ENCODE measurements around the gene TRNT1. TPM values are rescaled to one million over a fixed set of nuclear protein-coding genes. Genes with fewer than 3 reads are reported as not detected.

The TRNT1 gene
- total and polyA plus RNA-seq, 2 of the 8 experiments (the other 6 are each of a cell fraction or from before 2014, with no cell fraction given) = 7.2 to 33.1 TPM

DNA sequence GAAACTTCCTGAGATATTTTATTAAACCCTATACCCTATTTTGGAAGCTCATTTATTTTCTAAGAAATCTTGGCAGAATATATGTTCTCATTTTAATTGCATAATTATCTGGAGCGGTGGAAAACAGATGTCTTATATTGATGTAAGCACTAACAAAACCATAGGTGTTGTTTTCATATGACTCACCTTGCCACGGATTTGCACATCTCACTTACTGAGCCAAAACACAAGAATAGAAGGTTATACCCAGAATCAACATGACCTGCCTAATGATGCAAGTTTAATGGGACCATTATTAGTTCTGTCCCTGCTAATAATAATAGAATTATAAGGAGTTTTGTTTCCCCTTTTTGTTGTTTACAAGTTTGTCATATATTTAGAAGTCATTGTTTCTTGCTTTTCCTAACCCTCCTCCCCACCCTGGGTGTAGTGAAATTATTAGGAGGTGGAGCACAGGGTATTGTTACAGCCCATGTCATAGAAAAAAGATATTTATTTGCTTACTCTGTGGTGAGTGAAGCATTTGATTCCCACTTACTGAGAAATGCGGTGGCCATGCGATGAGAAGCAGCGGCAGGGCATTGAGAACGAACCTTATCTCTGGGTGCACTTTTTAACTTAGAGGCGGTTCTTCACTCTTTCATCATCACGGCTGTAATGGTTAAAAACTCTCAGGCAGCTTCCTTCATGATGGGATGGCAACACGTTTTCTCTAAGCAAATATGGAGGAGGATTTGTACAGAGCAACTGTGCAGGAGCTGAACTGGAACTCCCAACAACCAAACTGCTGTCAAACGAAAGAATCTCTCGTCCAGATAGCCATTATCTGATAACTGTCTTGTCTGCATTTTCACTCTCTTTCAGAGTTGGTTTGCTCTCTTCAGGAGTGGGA lies 17.1 kb upstream of the TRNT1 start:
- Histone ChIP-seq H2BK12ac (ENCODE audit: low read depth, low read length) (no peak overlapping the region), H2AFZ (ENCODE audit: low read length) (peak overlapping the region; percentile 55), H3K79me2 (ENCODE audit: control insufficient read depth in 1 of 2, insufficient read depth in 2 of 2, low read length in 2 of 2) (no peaks in the 10 kb centered on the region), H4K20me1 (replicated peaks in 1 of 2; ENCODE audit: control insufficient read depth in 1 of 2, insufficient read depth in 2 of 2, low read length in 2 of 2) (no peaks in the 10 kb centered on the region), H3K9me3 (ENCODE audit: insufficient read depth in 2 of 2, low read depth in 1 of 2, low read length in 1 of 2) (no peaks in the 10 kb centered on the region), H3K36me3 (ENCODE audit: control insufficient read depth in 2 of 4, insufficient read depth in 4 of 4, low read length in 3 of 4) (no peaks in the 10 kb centered on the region), H2BK20ac (ENCODE audit: low read length) (no peak overlapping the region), H2BK5ac (ENCODE audit: low read depth, low read length) (no peak overlapping the region), H3K27me3 (replicated peaks in 1 of 4; ENCODE audit: control insufficient read depth in 3 of 4, extremely low read depth in 1 of 4, insufficient read depth in 3 of 4, low read length in 3 of 4) (no peaks in the 10 kb centered on the region), H4K8ac (ENCODE audit: extremely low read depth, insufficient read depth, low read length) (no peak overlapping the region), H3K79me1 (ENCODE audit: low read depth, low read length) (no peaks in the 10 kb centered on the region), H2AK5ac (ENCODE audit: low read depth, low read length) (no peak overlapping the region), H3K4me1 (replicated peaks in 1 of 4; ENCODE audit: control insufficient read depth in 3 of 4, insufficient read depth in 4 of 4, low read length in 3 of 4) (peaks cover 0 to 6% (median 6%) of the 10 kb centered on the region in 4 experiments; a peak in 5 of 7 replicates), H3K23me2 (ENCODE audit: low read depth, low read length) (no peaks in the 10 kb centered on the region), H3K9ac (replicated peaks in 1 of 4; ENCODE audit: extremely low read depth in 1 of 4, low read depth in 3 of 4, low read length in 3 of 4) (no peak overlapping the region), H4K5ac (ENCODE audit: insufficient read length, low read depth, low read length) (no peak overlapping the region), H2BK15ac (ENCODE audit: low read length) (no peak overlapping the region), H3K56ac (replicated peaks; ENCODE audit: insufficient read length, low read depth, low read length) (no peak overlapping the region), H3K4me2 (ENCODE audit: insufficient read depth in 1 of 2, low read depth in 2 of 2, low read length in 2 of 2) (peak overlapping the region in 1 of 2 experiments; percentile 52; a peak in 1 of 4 replicates), H4K91ac (replicated peaks; ENCODE audit: insufficient read length, low read length) (no peak overlapping the region), H3K4me3 (ENCODE audit: extremely low read depth in 1 of 4, insufficient read depth in 2 of 4, low read depth in 3 of 4, low read length in 4 of 4) (no peak overlapping the region), H3K23ac (ENCODE audit: insufficient read length) (no peak overlapping the region), H2BK120ac (replicated peaks; ENCODE audit: low read depth, low read length) (no peak overlapping the region), H3K4ac (replicated peaks; ENCODE audit: insufficient read length, low read depth, low read length) (no peak overlapping the region), H3K27ac (ENCODE audit: low read depth, low read length) (peak overlapping the region; percentile 62; the same call in 1 of the 2 replicates), H3K18ac (ENCODE audit: extremely low read depth, low read length) (no peak overlapping the region), H3K14ac (ENCODE audit: insufficient read length) (no peak overlapping the region)
- DNase-seq (ENCODE audit: low read depth in 1 of 2, low spot score in 2 of 2) = no peak
- FAIRE-seq = no peak
- 79% methylated on average over 11 of the region's 11 CpGs; no CpG with 5 or more reads in 1 of the 2 experiments for WGBS, 2 experiments (ENCODE audit: extremely low coverage in 1 of 2, insufficient coverage in 1 of 2, insufficient read length in 1 of 2, insufficient replicate concordance in 2 of 2, low coverage in 1 of 2, low lambda C conversion rate in 2 of 2, missing lambda C conversion rate in 1 of 2)
- POLR2A ChIA-PET (ENCODE audit: partially characterized antibody) = no interaction called here
- CTCF ChIA-PET (ENCODE audit: partially characterized antibody) = interaction anchor here (0.9 to 1.1 kb wide), 2 partner anchors 42 to 79 kb away, joined by 3 read pairs; no protein-coding TSS in a partner anchor
- TF ChIP-seq KDM1A (IDR thresholded peaks at IDR 0.05; ENCODE audit: borderline replicate concordance, low read length) (no peak), RXRA (IDR thresholded peaks at IDR 0.05; ENCODE audit: insufficient read depth, low read depth, low read length) (no peak), KDM5A (IDR thresholded peaks at IDR 0.05; ENCODE audit: low read length) (no peak), RBBP5 (IDR thresholded peaks at IDR 0.05; ENCODE audit: borderline replicate concordance, low read depth, low read length) (no peak), CHD2 (IDR thresholded peaks at IDR 0.05; ENCODE audit: low read length) (no peak), BRCA1 (IDR thresholded peaks at IDR 0.05; ENCODE audit: low read depth, low read length) (no peak), BCL11A (IDR thresholded peaks at IDR 0.05; ENCODE audit: low read depth in 2 of 2, low read length in 2 of 2) (no peak), SP2 (IDR thresholded peaks at IDR 0.05; ENCODE audit: low read length) (no peak), ASH2L (IDR thresholded peaks at IDR 0.05; ENCODE audit: low read length) (no peak), PHF8 (conservative IDR thresholded peaks at IDR 0.05; ENCODE audit: low read depth, low read length) (no peak)
- TF ChIP-seq, protein P1, sequence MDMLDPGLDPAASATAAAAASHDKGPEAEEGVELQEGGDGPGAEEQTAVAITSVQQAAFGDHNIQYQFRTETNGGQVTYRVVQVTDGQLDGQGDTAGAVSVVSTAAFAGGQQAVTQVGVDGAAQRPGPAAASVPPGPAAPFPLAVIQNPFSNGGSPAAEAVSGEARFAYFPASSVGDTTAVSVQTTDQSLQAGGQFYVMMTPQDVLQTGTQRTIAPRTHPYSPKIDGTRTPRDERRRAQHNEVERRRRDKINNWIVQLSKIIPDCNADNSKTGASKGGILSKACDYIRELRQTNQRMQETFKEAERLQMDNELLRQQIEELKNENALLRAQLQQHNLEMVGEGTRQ (IDR thresholded peaks at IDR 0.05; ENCODE audit: low read length) = no peak
